ENCODE results near the gene GALNT7.
"Not testable (repeated sequence)": the region's sequence is repeated elsewhere in the genome, so short reads cannot be mapped to it uniquely, and the experiment has no call there.

The GALNT7 gene

GRCh38 chr4:173202395-173202794 is 33.8 kb downstream of the GALNT7 start:
- no peak for ATAC-seq
- Mint-ChIP-seq H3K27ac (no peak overlapping the region), H3K27me3 (no peaks in the 10 kb centered on the region), H3K9me3 (peaks cover 11 to 18% of the 10 kb centered on the region in 2 donors), H3K4me3 (no peak overlapping the region), H3K4me1 (peaks cover 6% of the 10 kb centered on the region)
- no peak for DNase-seq

- H3K4me3 Mint-ChIP-seq, result no peak overlapping the region
- H3K9me3 Mint-ChIP-seq, result peaks cover 11 to 18% of the 10 kb centered on the region in 2 donors
- H3K27me3 Mint-ChIP-seq, result no peaks in the 10 kb centered on the region
- H3K27ac Mint-ChIP-seq, result no peak overlapping the region
- no peak for ATAC-seq
- no peak for DNase-seq
- H3K4me1 Mint-ChIP-seq, result peaks cover 6% of the 10 kb centered on the region
These were observed 37.0 kb downstream of the GALNT7 start for GRCh38 chr4:173205656-173206055.

- Mint-ChIP-seq H3K9me3 (peaks cover 8 to 14% of the 10 kb centered on the region in 2 donors), H3K4me1 (peaks cover 17% of the 10 kb centered on the region), H3K27me3 (no peaks in the 10 kb centered on the region), H3K27ac (no peak overlapping the region), H3K4me3 (no peak overlapping the region)
- DNase-seq, result no peak
- no peak for ATAC-seq
These were observed 39.8 kb downstream of the GALNT7 start for GRCh38 chr4:173208420-173208819.

GRCh38 chr4:173211222-173211621 is 42.6 kb downstream of the GALNT7 start:
- DNase-seq (no peak), ATAC-seq (peak; percentile 75)
- Mint-ChIP-seq H3K27ac (no peak overlapping the region), H3K27me3 (no peaks in the 10 kb centered on the region), H3K4me3 (no peak overlapping the region), H3K9me3 (no peaks in the 10 kb centered on the region), H3K4me1 (peaks cover 14% of the 10 kb centered on the region)

- Mint-ChIP-seq H3K27me3 (no peaks in the 10 kb centered on the region), H3K9me3 (no peaks in the 10 kb centered on the region), H3K27ac (no peak overlapping the region), H3K4me1 (peaks cover 11% of the 10 kb centered on the region), H3K4me3 (no peak overlapping the region)
- DNase-seq (no peak), ATAC-seq (peak; percentile 74)
These were observed 43.2 kb downstream of the GALNT7 start for GRCh38 chr4:173211838-173212237.

GRCh38 chr4:173212379-173212778 is 43.8 kb downstream of the GALNT7 start:
- ATAC-seq, result no peak
- no peaks in the 10 kb centered on the region for H3K27me3 Mint-ChIP-seq
- DNase-seq, result no peak
- H3K27ac Mint-ChIP-seq, result no peak overlapping the region
- no peaks in the 10 kb centered on the region for H3K9me3 Mint-ChIP-seq
- no peak overlapping the region for H3K4me3 Mint-ChIP-seq
- peaks cover 11% of the 10 kb centered on the region for H3K4me1 Mint-ChIP-seq

- Mint-ChIP-seq H3K27ac (no peak overlapping the region), H3K4me3 (no peak overlapping the region)
- no peak for ATAC-seq
These were observed 44.7 kb downstream of the GALNT7 start for GRCh38 chr4:173213296-173213695.

GRCh38 chr4:173214231-173214630 is 45.6 kb downstream of the GALNT7 start:
- Mint-ChIP-seq H3K9me3 (no peaks in the 10 kb centered on the region), H3K4me1 (peaks cover 28% of the 10 kb centered on the region), H3K27me3 (no peaks in the 10 kb centered on the region), H3K27ac (no peak overlapping the region), H3K4me3 (no peak overlapping the region)
- ATAC-seq (no peak), DNase-seq (no peak)

More at GRCh38 chr4:173213296-173213695, 44.7 kb downstream of the GALNT7 start:
- Mint-ChIP-seq H3K9me3 (no peaks in the 10 kb centered on the region), H3K4me1 (peaks cover 19% of the 10 kb centered on the region), H3K27me3 (no peaks in the 10 kb centered on the region)
- DNase-seq, result no peak

- ATAC-seq, result no peak
- no peak for DNase-seq
- H3K4me3 Mint-ChIP-seq, result no peak overlapping the region
- H3K27me3 Mint-ChIP-seq, result no peaks in the 10 kb centered on the region
- H3K4me1 Mint-ChIP-seq, result peaks cover 31% of the 10 kb centered on the region
- no peaks in the 10 kb centered on the region for H3K9me3 Mint-ChIP-seq
- H3K27ac Mint-ChIP-seq, result no peak overlapping the region
These were observed 46.0 kb downstream of the GALNT7 start for GRCh38 chr4:173214661-173215060.

GRCh38 chr4:173217075-173217474 is 48.5 kb downstream of the GALNT7 start:
- ATAC-seq (no peak), DNase-seq (no peak)
- Mint-ChIP-seq H3K9me3 (no peaks in the 10 kb centered on the region), H3K27ac (no peak overlapping the region), H3K27me3 (no peaks in the 10 kb centered on the region), H3K4me3 (no peak overlapping the region), H3K4me1 (peaks cover 23% of the 10 kb centered on the region)

GRCh38 chr4:173217727-173218126 is 49.1 kb downstream of the GALNT7 start:
- Mint-ChIP-seq H3K9me3 (no peaks in the 10 kb centered on the region), H3K4me3 (no peak overlapping the region), H3K27me3 (no peaks in the 10 kb centered on the region), H3K4me1 (peaks cover 23% of the 10 kb centered on the region), H3K27ac (peak overlapping the region in 1 of 2 donors; percentile 35)
- no peak for ATAC-seq
- DNase-seq, result no peak

- H3K27ac Mint-ChIP-seq, result no peak overlapping the region
- peaks cover 23% of the 10 kb centered on the region for H3K4me1 Mint-ChIP-seq
- H3K27me3 Mint-ChIP-seq, result no peaks in the 10 kb centered on the region
- no peaks in the 10 kb centered on the region for H3K9me3 Mint-ChIP-seq
- DNase-seq (no peak), ATAC-seq (no peak)
- H3K4me3 Mint-ChIP-seq, result no peak overlapping the region
These were observed 50.0 kb downstream of the GALNT7 start for GRCh38 chr4:173218411-173219125.

- not testable (repeated sequence) for ATAC-seq, H3K27ac Mint-ChIP-seq, DNase-seq, H3K4me3 Mint-ChIP-seq, H3K27me3 Mint-ChIP-seq, H3K9me3 Mint-ChIP-seq
- peaks cover 23% of the 10 kb centered on the region for H3K4me1 Mint-ChIP-seq
These were observed 50.5 kb downstream of the GALNT7 start for GRCh38 chr4:173219126-173219437.

- Mint-ChIP-seq H3K27me3 (no peaks in the 10 kb centered on the region), H3K9me3 (no peaks in the 10 kb centered on the region), H3K27ac (no peak overlapping the region), H3K4me3 (no peak overlapping the region), H3K4me1 (peaks cover 12% of the 10 kb centered on the region)
- DNase-seq, result no peak
- no peak for ATAC-seq
These were observed 55.1 kb downstream of the GALNT7 start for GRCh38 chr4:173223743-173224142.

- DNase-seq (no peak), ATAC-seq (no peak)
- H3K4me1 Mint-ChIP-seq, result no peaks in the 10 kb centered on the region
- H3K27ac Mint-ChIP-seq, result no peak overlapping the region
- H3K27me3 Mint-ChIP-seq, result no peaks in the 10 kb centered on the region
- H3K4me3 Mint-ChIP-seq, result no peak overlapping the region
- no peaks in the 10 kb centered on the region for H3K9me3 Mint-ChIP-seq
These were observed 57.8 kb downstream of the GALNT7 start for GRCh38 chr4:173226401-173226888.

GRCh38 chr4:173227756-173228155 is 59.1 kb downstream of the GALNT7 start:
- H3K27me3 Mint-ChIP-seq, result no peaks in the 10 kb centered on the region
- DNase-seq (no peak), ATAC-seq (no peak)
- H3K4me1 Mint-ChIP-seq, result no peaks in the 10 kb centered on the region
- no peaks in the 10 kb centered on the region for H3K9me3 Mint-ChIP-seq
- no peak overlapping the region for H3K27ac Mint-ChIP-seq
- no peak overlapping the region for H3K4me3 Mint-ChIP-seq

- Mint-ChIP-seq H3K27ac (no peak overlapping the region), H3K9me3 (no peaks in the 10 kb centered on the region), H3K4me3 (no peak overlapping the region), H3K27me3 (no peaks in the 10 kb centered on the region), H3K4me1 (no peaks in the 10 kb centered on the region)
- no peak for DNase-seq
- ATAC-seq, result no peak
These were observed 61.5 kb downstream of the GALNT7 start for GRCh38 chr4:173230062-173230461.
